ENCODE data around the gene SPATS1.
"Not testable (repeated sequence)": the region's sequence is repeated elsewhere in the genome, so short reads cannot be mapped to it uniquely, and the experiment has no call there.

SPATS1 gene

DNA sequence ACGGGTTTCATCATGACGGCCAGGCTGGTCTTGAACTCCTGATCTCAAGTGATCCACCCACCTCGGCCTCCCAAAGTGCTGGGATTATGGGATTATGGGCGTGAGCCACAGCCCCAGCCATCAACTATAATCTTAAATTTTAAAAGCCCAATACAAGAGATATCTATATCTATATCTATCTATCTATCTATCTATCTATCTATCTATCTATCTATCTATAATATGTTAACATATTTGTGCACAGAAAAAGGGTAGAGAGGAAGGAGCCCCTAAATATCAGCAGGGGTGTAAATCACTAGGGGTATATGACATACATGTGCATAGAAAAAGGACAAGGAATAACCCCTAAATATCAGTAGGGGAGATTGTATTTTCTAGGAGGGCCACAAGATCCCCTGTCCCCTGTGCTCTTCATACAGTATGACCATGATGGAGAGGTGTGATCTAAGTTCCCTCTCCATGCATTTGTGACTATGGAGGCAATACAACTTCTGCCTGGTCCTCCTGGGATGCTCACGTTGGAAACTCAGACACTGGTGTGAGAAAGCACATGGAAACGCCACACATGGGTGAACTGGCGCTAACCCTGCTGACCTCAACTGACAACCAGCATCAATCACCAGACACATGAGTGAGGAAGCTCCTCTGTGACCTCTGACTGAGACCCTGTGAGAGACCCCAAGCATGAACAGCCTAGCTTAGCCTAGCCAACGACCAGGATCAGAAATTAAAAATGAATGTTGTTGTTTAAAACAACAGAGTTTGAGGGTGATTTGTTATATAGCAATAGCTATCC lies 1.2 kb upstream of the SPATS1 start:
- Mint-ChIP-seq H3K4me3 (no peak overlapping the region), H3K4me1 (no peaks in the 10 kb centered on the region), H3K27me3 (peaks cover 21% of the 10 kb centered on the region), H3K27ac (no peak overlapping the region), H3K9me3 (no peaks in the 10 kb centered on the region), H3K36me3 (no peaks in the 10 kb centered on the region)
- ATAC-seq (ENCODE audit: low read depth) = no peak
- DNase-seq (ENCODE audit: low spot score in 2 of 2) = no peak

GRCh38 chr6:44342052-44342451 lies 398 bp upstream of the SPATS1 start:
- H3K4me1 Mint-ChIP-seq = no peaks in the 10 kb centered on the region
- no peaks in the 10 kb centered on the region for H3K9me3 Mint-ChIP-seq
- ATAC-seq (ENCODE audit: low read depth) (no peak), DNase-seq (ENCODE audit: low spot score in 2 of 2) (no peak)
- H3K36me3 Mint-ChIP-seq = no peaks in the 10 kb centered on the region
- no peak overlapping the region for H3K4me3 Mint-ChIP-seq
- no peak overlapping the region for H3K27ac Mint-ChIP-seq
- peaks cover 21% of the 10 kb centered on the region for H3K27me3 Mint-ChIP-seq

DNA sequence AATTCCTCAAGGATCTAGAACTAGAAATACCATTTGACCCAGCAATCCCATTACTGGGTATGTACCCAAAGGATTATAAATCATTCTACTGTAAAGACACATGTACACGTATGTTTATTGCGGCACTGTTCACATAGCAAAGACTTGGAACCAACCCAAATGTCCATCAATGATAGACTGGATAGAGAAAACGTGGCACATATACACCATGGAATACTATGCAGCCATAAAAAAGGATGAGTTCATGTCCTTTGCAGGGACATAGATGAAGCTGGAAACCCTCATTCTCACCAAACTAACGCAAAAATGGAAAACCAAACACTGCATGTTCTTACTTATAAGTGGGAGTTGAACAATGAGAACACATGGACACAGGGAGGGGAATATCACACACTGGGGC lies 4.4 kb downstream of the SPATS1 start:
- H3K9me3 Mint-ChIP-seq; H3K4me1 Mint-ChIP-seq; DNase-seq (ENCODE audit: low spot score in 2 of 2); ATAC-seq (ENCODE audit: low read depth); H3K4me3 Mint-ChIP-seq; H3K27ac Mint-ChIP-seq; H3K36me3 Mint-ChIP-seq: not testable (repeated sequence)
- peaks cover 17% of the 10 kb centered on the region for H3K27me3 Mint-ChIP-seq

DNA sequence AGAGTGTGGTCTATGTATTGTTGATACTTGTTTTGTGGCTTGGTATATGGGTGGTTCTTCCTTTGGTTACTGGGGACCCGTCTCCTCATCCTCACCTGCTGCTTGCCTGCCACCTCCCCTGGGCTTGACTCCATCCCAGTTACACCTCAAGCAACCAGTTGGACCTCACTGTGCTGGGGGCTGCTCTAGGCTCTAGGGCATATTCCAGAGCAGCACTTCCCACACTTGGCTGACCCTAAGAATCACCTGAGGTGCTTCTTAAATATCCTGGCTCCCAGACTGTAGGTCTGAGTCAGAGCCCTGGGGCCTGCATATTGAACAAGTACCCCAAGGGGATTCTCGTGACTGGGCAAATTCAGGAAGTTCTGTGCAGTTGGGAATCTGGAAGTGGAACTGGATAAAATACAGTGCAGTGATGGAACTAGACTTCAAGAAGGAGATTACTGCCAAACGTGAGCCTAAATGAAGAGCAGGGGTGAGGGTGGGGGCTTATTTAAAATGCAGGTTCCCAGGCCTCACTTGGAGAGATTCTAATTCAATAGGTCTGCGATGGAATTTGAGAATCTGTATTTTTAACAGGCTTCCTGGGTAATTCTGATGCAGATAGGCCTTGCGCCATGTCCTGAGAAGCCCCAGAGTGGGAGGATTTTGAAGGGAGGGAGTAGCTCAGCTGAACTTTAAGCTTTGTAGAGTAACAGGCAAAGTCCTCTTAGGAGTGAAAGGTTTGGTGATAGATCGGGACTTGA lies 7.6 kb downstream of the SPATS1 start:
- Mint-ChIP-seq H3K4me1 (no peaks in the 10 kb centered on the region), H3K27me3 (peaks cover 2% of the 10 kb centered on the region), H3K36me3 (no peaks in the 10 kb centered on the region), H3K4me3 (no peak overlapping the region), H3K27ac (no peak overlapping the region), H3K9me3 (no peaks in the 10 kb centered on the region)
- ATAC-seq (ENCODE audit: low read depth) = no peak
- DNase-seq (ENCODE audit: low spot score in 2 of 2) = no peak

DNA sequence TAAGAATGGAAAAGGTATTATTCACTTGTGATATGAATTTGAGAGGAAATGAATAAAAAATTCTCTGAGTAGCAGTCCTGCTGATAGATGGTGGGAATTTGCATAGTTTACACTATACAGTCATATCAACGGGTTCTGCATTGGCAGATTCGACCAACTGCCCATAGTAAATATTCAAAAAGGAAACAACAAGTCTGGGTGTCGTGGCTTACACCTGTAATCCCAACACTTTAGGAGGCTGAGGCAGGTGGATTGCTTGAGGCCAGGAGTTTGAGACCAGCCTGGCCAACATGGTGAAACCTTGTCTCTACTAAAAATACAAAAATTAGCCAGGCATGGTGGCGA lies 8.2 kb downstream of the SPATS1 start:
- H3K9me3 Mint-ChIP-seq; H3K27me3 Mint-ChIP-seq; H3K4me3 Mint-ChIP-seq; H3K27ac Mint-ChIP-seq; H3K36me3 Mint-ChIP-seq; H3K4me1 Mint-ChIP-seq; ATAC-seq (ENCODE audit: low read depth); DNase-seq (ENCODE audit: low spot score in 2 of 2): not testable (repeated sequence)

GRCh38 chr6:44352259-44352658 lies 9.8 kb downstream of the SPATS1 start:
- Mint-ChIP-seq H3K9me3 (peaks cover 2% of the 10 kb centered on the region), H3K4me3 (no peak overlapping the region), H3K4me1 (no peaks in the 10 kb centered on the region), H3K27me3 (peaks cover 6% of the 10 kb centered on the region), H3K27ac (no peak overlapping the region), H3K36me3 (no peaks in the 10 kb centered on the region)
- DNase-seq (ENCODE audit: low spot score in 2 of 2) (no peak), ATAC-seq (ENCODE audit: low read depth) (no peak)

DNA sequence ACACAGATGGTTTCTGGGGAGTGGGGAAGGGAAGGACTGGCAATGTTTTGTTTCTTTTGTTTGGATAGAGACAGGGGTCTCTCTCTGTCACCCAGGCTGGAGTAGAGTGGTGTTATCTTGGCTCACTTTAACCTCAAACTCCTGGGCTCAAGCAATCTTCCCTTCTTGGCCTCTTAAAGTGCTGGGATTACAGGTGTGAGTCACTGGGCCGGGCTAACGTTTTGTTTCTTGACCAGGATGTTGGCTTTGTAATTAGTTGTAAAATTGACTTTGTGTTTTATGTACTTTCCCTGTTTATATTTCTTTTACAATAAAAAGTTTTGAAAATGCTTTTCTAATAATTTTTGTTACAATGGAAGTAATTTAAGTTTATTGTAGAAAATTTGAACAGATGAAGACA lies 10.9 kb downstream of the SPATS1 start:
- no peaks in the 10 kb centered on the region for H3K36me3 Mint-ChIP-seq
- peaks cover 2% of the 10 kb centered on the region for H3K9me3 Mint-ChIP-seq
- H3K27ac Mint-ChIP-seq = no peak overlapping the region
- ATAC-seq (ENCODE audit: low read depth) (no peak), DNase-seq (ENCODE audit: low spot score in 2 of 2) (no peak)
- peaks cover 6% of the 10 kb centered on the region for H3K27me3 Mint-ChIP-seq
- H3K4me1 Mint-ChIP-seq = no peaks in the 10 kb centered on the region
- H3K4me3 Mint-ChIP-seq = no peak overlapping the region

DNA sequence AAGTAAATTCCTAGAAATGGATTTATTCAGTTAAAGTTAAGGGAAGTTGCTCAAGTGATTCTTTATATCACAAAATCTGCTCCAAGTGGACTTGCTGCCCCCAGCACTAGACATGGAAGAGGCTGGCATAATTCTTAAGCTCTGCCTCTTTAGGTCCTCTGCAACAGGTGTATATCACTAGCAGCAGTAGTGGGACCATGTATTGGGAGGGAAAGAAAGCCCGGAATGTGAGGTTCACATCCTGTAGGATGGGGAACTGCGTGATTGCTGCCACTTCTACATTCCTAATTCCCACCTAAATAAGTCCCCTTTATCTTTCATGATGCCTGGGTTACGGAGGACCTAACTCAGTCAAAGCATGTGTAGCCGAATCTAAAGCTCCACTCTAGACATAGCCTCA lies 13.2 kb downstream of the SPATS1 start:
- Mint-ChIP-seq H3K4me1 (no peaks in the 10 kb centered on the region), H3K27ac (no peak overlapping the region), H3K4me3 (no peak overlapping the region), H3K9me3 (peaks cover 2% of the 10 kb centered on the region), H3K27me3 (peaks cover 6% of the 10 kb centered on the region), H3K36me3 (no peaks in the 10 kb centered on the region)
- DNase-seq (ENCODE audit: low spot score in 2 of 2) = no peak
- ATAC-seq (ENCODE audit: low read depth) = no peak

GRCh38 chr6:44356487-44356886 lies 14.0 kb downstream of the SPATS1 start:
- Mint-ChIP-seq H3K27me3 (peaks cover 6% of the 10 kb centered on the region), H3K36me3 (no peaks in the 10 kb centered on the region)
- no peak for DNase-seq (ENCODE audit: low spot score in 2 of 2)

DNA sequence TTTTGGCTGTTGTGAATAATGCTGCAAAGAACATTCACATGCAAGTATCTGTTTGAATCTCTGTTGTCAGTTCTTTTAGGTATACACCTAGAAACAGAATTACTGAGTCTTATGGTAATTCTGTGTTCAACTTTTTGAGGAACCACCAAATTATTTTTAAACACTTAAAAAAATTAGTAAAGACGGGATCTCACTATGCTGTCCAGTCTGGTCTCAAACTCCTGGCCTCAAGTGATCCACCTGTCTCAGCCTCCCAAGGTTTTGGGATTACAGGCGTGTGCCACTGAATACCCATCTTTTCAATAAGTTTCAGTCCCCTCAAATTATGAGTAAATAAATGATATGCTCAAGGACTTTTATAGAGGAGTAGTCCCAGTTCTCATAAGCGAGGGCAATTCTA lies 17.5 kb downstream of the SPATS1 start:
- no peak overlapping the region for H3K27ac Mint-ChIP-seq
- peaks cover 3% of the 10 kb centered on the region for H3K4me1 Mint-ChIP-seq
- no peak overlapping the region for H3K4me3 Mint-ChIP-seq
- ATAC-seq (ENCODE audit: low read depth) (no peak), DNase-seq (ENCODE audit: low spot score in 2 of 2) (no peak)
- peaks cover 2% of the 10 kb centered on the region for H3K9me3 Mint-ChIP-seq
- H3K27me3 Mint-ChIP-seq = peaks cover 6% of the 10 kb centered on the region
- H3K36me3 Mint-ChIP-seq = no peaks in the 10 kb centered on the region

More at GRCh38 chr6:44356487-44356886, 14.0 kb downstream of the SPATS1 start:
- no peak for ATAC-seq (ENCODE audit: low read depth)
- no peaks in the 10 kb centered on the region for H3K4me1 Mint-ChIP-seq
- no peak overlapping the region for H3K27ac Mint-ChIP-seq
- no peak overlapping the region for H3K4me3 Mint-ChIP-seq
- peaks cover 2% of the 10 kb centered on the region for H3K9me3 Mint-ChIP-seq

DNA sequence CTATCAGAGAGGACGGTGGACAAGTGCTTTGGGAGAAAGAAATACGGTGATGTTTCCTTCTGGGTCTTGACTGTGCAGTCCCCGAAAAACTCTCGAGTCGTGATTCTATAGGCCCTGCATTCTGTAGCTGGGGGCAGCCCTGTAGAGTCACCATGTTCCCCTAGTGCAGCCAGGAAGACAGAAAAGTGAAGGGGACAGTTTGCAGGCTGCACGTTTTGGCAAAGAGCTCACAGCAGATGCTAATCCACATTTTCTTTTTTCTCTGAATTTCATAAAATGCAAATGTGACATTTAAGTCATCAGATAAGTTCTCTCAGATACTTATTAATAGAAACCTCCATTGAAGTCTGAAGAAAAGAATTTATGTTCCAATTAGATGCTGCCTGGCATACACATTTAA lies 19.5 kb downstream of the SPATS1 start:
- H3K27me3 Mint-ChIP-seq = peaks cover 2% of the 10 kb centered on the region
- H3K9me3 Mint-ChIP-seq = peaks cover 2% of the 10 kb centered on the region
- no peak overlapping the region for H3K27ac Mint-ChIP-seq
- DNase-seq (ENCODE audit: low spot score in 2 of 2) (no peak), ATAC-seq (ENCODE audit: low read depth) (no peak)
- no peak overlapping the region for H3K4me3 Mint-ChIP-seq
- peaks cover 3% of the 10 kb centered on the region for H3K4me1 Mint-ChIP-seq
- no peaks in the 10 kb centered on the region for H3K36me3 Mint-ChIP-seq

DNA sequence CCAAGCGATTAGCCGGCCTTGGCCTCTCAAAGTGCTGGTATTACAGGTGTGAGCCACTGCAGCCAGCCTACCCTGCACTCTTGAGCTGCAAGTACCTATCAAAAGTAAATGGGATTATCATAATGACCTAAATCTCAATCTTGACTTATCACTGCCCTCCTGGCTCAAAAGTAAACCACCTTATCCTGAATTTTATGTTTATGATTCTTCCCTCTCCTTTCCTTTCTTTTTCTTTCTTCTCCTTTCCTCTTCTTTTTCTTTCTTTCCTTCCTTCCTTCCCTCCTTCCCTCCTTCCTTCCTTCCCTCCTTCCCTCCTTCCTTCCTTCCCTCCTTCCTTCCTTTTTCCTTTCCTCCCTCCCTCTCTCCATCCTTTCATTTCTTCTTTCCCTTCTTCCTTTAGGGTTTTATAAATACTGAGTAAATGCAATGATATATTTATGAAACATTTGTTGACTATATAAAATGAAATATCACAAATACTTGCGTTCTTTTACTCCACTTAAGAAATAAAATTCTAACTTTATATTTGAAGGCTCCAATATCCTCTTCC lies 21.0 kb downstream of the SPATS1 start:
- Mint-ChIP-seq H3K36me3 (no peaks in the 10 kb centered on the region), H3K27me3 (peaks cover 2% of the 10 kb centered on the region), H3K4me3 (no peak overlapping the region), H3K27ac (no peak overlapping the region), H3K9me3 (no peaks in the 10 kb centered on the region), H3K4me1 (peaks cover 3% of the 10 kb centered on the region)
- no peak for DNase-seq (ENCODE audit: low spot score in 2 of 2)
- ATAC-seq (ENCODE audit: low read depth) = no peak

- Mint-ChIP-seq H3K27me3 (peaks cover 2% of the 10 kb centered on the region), H3K4me3 (no peak overlapping the region), H3K36me3 (no peaks in the 10 kb centered on the region), H3K9me3 (no peaks in the 10 kb centered on the region), H3K27ac (no peak overlapping the region), H3K4me1 (peaks cover 3% of the 10 kb centered on the region)
- no peak for ATAC-seq (ENCODE audit: low read depth)
- no peak for DNase-seq (ENCODE audit: low spot score in 2 of 2)
These were observed 24.3 kb downstream of the SPATS1 start for GRCh38 chr6:44366781-44367180.

- no peak overlapping the region for H3K4me3 Mint-ChIP-seq
- ATAC-seq (ENCODE audit: low read depth) = no peak
- peaks cover 3% of the 10 kb centered on the region for H3K4me1 Mint-ChIP-seq
- H3K9me3 Mint-ChIP-seq = no peaks in the 10 kb centered on the region
- H3K27me3 Mint-ChIP-seq = peaks cover 2% of the 10 kb centered on the region
- no peak overlapping the region for H3K27ac Mint-ChIP-seq
- no peaks in the 10 kb centered on the region for H3K36me3 Mint-ChIP-seq
- no peak for DNase-seq (ENCODE audit: low spot score in 2 of 2)
These were observed 25.2 kb downstream of the SPATS1 start for GRCh38 chr6:44367681-44368080.

All from memory B cell (primary cell).